ENCODE measurements around the gene LPP.

The LPP gene

DNA sequence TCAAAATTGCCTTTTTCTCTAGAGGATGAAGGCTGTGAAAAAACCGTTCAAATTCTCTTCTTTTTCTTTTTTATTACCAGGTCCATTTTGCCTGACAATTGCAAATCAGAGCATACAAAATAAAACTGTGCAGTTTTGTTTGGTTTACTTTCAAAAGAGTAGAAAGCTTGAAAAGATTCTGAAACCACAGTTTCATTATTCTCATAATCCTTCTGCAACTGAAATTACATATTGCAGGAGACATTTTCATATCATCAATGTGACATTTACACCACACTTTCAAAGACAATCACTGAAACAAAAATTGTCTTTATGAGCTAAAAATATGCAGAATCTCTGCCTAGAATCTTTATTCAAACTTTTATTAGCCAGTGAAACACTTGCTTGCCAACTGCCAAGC lies 721.5 kb downstream of the LPP start:
- DNase-seq, result no peak

- DNase-seq, result no peak
Measured at GRCh38 chr3:188876370-188876769, 722.4 kb downstream of the LPP start.

- no peak for DNase-seq
Measured at GRCh38 chr3:188877381-188877780, 723.4 kb downstream of the LPP start.

GRCh38 chr3:188878076-188878475 lies 724.1 kb downstream of the LPP start:
- DNase-seq, result no peak

GRCh38 chr3:188881954-188882641 lies 728.1 kb downstream of the LPP start:
- DNase-seq, result no peak

DNA sequence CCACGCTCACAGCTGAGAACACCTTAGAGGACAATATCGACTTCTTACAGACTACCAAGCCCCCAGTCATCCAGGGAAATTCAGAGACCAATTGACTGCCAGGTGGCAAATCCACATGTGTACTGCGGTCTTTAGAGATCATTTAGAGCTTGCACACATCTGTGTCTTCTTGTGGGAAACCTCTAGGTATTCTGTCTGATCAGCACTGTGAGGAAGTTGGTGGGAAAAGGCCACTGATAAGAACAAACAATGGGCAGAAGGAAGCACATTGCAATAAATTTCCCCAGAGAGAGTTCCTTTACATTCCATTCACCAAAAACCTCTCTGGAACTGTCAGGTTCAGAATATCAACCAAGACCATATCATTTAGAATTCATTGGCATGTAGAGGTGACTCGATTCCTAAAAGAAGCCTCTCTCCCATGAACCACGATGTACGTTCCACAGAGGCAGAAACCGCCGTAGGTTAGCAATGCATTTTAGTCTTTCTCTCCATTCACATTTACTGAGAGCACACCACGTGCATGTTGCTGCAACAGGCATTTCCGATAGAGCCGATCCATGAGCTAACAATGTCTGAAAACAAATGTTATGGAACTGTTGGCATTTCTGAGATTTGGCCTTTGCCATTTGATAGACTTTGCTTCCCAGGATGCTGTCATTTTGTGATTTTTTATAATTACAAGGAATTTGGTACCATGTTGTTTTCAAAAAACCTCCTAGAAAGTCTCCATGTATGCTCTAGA lies 730.5 kb downstream of the LPP start:
- no peak for DNase-seq

DNA sequence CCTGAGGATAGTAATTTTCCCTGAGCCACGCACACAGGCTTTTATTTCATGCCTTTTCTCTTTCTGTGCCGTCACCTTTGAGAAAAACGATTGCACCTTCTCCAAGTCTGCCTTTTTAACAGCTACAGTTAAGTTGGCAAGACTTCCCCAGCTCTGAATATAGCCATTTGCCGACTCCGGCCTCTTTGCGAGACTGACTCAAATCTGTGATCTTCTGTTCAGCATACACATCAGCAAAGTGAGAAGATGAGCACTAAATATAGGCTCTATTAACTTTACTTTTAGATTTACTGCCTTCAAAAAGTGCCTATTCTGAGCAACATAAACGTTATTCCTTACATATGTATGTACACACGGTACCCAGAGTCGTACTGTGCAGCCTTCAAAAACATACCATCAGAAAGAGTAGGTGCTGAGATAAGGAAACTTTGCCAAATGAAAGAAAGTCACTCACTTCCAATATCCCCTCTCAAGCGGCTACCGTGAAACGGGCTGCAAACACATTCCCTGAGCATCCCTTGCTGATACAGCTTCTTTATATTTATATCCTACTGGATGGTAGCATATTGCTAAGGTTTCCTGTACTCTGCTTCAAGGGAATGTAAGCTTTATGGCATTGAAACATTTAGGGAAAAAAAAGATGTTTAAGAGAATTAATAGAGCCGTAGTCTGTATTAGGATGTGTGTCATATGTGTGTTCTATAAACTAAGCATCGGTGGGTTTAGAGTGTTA lies 734.5 kb downstream of the LPP start:
- DNase-seq, result no peak

GRCh38 chr3:188889054-188889491 lies 735.1 kb downstream of the LPP start:
- DNase-seq, result no peak

GRCh38 chr3:188890572-188891270 lies 736.8 kb downstream of the LPP start:
- no peak for DNase-seq

DNA sequence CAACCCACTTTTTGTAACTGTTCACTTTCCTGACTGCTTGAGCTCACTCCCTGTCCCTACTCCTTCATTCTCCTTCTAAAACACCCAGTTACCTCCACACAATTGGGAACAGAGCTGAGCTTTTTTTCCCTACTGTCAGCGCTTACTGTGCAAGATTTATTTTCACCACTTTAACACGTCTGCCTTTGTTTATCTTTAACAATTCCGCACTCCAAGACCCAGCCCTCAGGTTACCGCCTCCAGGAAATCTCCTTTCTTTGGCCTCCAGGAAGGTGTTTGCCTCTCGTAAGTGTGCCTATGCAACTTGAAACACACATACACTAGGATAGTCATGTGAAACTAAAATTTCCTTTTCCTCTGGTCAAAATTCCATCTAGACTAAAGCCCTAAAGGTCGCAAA lies 745.9 kb downstream of the LPP start:
- no peak for DNase-seq

DNA sequence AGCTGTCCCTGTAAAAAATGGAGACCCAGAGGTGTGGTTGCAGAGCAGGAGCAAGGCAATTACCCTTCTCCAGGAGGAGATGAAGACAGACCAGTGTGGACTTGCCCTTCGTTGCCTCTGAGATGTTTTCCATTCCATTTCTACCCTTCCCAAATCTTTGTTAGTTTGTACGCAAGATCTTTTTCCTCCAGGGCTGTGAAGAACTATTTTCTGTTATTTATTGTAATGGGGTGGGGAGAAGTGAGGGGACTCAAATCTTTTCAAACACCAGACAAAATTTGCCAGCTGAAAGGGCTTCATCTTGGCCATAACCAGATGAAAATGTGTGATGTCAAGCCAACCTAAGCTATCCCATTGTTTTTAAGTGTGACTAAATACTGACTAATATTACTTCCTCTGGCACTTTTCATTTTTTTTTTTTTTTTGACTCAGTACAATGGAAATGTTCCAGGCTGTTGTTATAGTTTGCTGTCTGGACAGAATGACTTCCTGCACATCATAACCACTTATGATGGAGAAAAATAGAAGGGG lies 746.5 kb downstream of the LPP start:
- no peak for DNase-seq

GRCh38 chr3:188901126-188901525 lies 747.2 kb downstream of the LPP start:
- no peak for DNase-seq

GRCh38 chr3:188901671-188902287 lies 747.8 kb downstream of the LPP start:
- DNase-seq, result no peak

- DNase-seq, result no peak
Measured at GRCh38 chr3:188904670-188905069, 750.7 kb downstream of the LPP start.

- DNase-seq, result peak; percentile 4
Measured at GRCh38 chr3:188905547-188905946, 751.6 kb downstream of the LPP start.

GRCh38 chr3:188906236-188906635 lies 752.3 kb downstream of the LPP start:
- no peak for DNase-seq

- no peak for DNase-seq
Measured at GRCh38 chr3:188908002-188908850, 754.3 kb downstream of the LPP start.

GRCh38 chr3:188911026-188911850 lies 757.3 kb downstream of the LPP start:
- no peak for DNase-seq

DNA sequence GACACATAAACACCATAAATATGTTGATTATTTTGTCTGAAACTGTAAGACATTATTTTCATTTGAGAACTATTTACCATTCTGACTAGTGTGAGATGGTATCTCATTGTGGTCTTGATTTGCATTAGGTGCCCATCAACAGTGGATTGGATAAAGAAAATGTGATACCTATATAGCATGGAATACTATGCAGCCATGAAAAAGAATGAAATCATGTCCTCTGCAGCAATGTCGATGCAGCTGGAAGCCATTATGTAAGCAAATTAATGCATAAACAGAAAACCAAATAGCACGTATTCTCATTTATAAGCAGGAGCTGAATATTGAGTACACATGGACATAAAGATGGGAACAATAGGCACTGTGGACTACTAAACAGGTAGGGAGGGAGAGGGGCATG lies 759.1 kb downstream of the LPP start:
- DNase-seq, result no peak

DNA sequence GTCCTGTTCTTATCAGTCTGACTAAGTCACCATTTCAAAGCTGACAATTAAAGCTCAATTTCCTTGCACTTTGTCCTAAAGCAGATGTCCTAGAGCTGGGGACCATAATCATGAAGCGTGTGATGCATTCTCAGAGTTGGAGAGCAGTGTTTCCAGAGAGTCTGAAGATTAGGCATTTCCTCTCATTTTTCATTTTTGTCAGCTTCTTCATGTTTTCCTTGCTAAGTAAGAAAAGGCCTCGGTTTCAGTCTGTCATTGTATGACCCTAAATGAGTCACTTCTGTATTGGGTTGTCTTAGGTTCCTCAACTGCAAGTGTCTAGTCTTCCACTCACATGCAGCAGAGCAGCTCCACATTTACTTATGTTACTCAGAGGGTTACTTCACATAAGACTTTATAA lies 760.6 kb downstream of the LPP start:
- DNase-seq, result no peak

DNA sequence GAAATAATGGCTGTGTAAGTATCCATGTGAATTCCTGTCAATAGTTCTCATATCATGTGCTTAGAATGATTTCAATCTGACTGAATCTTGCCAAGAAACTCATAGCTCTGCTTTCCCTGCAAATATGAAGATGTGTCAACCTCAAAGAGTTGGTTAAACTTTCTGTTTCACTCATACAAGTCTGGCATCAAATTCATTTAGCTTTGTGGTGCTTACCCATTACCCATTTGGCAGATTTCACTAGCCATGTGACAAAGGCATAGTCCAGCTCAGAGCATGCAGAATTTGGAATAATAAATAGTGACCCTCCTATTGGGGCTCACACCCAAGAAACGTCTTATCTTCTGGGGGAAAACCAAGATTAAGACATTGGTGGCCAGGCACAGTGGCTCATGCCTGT lies 761.2 kb downstream of the LPP start:
- DNase-seq, result no peak
